Measurements from ENCODE around the gene LOC101059915.

GRCh38 chrX:71637848-71638247 lies 29.5 kb upstream of the LOC101059915 start:
- TF ChIP-seq CTCF (IDR thresholded peaks at IDR 0.05; ENCODE audit: insufficient read depth, low read length, poor library complexity, severe bottlenecking) (no peak), EZH2phosphoT487 (conservative IDR thresholded peaks at IDR 0.05; ENCODE audit: low read length) (no peak)

All from SU-DHL-6 (cell line).